H9 (cell line): ENCODE results near the gene FRAS1. TPM values are rescaled to one million over a fixed set of nuclear protein-coding genes. Genes with fewer than 3 reads are reported as not detected.

Experiments
- DNase-seq: peaks from one replicate; pipeline ENCODE4 v3.0.0-alpha.2; 2017
- H2AFZ ChIP-seq: one replicate; pipeline ENCODE4 v1.6.1; 2013; ENCODE audit warnings: mild to moderate bottlenecking, low read length, control low read depth, moderate library complexity
- H2AK5ac ChIP-seq: 2 replicates; pipeline ENCODE4 v1.6.1; 2013; ENCODE audit warnings: low read length, control low read depth, mixed read lengths; ENCODE audit not compliant: insufficient read length
- H2BK120ac ChIP-seq: one replicate; pipeline ENCODE4 v1.6.1; 2013; ENCODE audit warnings: low read depth, mild to moderate bottlenecking, low read length, control low read depth, inconsistent platforms; ENCODE audit not compliant: poor library complexity, severe bottlenecking
- H2BK12ac ChIP-seq: 2 replicates; pipeline ENCODE4 v1.6.1; 2013; ENCODE audit warnings: low read length, control low read depth, mixed read lengths, low read depth; ENCODE audit not compliant: insufficient read length
- H2BK15ac ChIP-seq: 2 replicates; pipeline ENCODE4 v1.6.1; 2013; ENCODE audit warnings: low read depth, low read length, control low read depth
- H2BK20ac ChIP-seq: one replicate; pipeline ENCODE4 v1.6.1; 2013; ENCODE audit warnings: low read depth, mild to moderate bottlenecking, low read length, control low read depth, inconsistent platforms; ENCODE audit not compliant: poor library complexity, severe bottlenecking
- H2BK5ac ChIP-seq: 2 replicates; pipeline ENCODE4 v1.6.1; 2013; ENCODE audit warnings: low read length, control low read depth, mixed read lengths; ENCODE audit not compliant: insufficient read length
- H3K14ac ChIP-seq: 2 replicates; pipeline ENCODE4 v1.6.1; 2013; ENCODE audit warnings: low read length, control low read depth; ENCODE audit not compliant: insufficient read depth
- H3K18ac ChIP-seq: 2 replicates; pipeline ENCODE4 v1.6.1; 2013; ENCODE audit warnings: low read depth, mild to moderate bottlenecking, mixed read lengths, low read length, control low read depth; ENCODE audit not compliant: insufficient read length
- H3K23ac ChIP-seq: 2 replicates; pipeline ENCODE4 v1.6.1; 2013; ENCODE audit warnings: low read length, control low read depth, mixed read lengths, low read depth; ENCODE audit not compliant: insufficient read length
- H3K23me2 ChIP-seq: 2 replicates; pipeline ENCODE4 v1.6.1; 2013; ENCODE audit warnings: low read depth, mild to moderate bottlenecking, mixed read lengths, low read length, control low read depth; ENCODE audit not compliant: insufficient read length, poor library complexity, severe bottlenecking
- H3K27ac ChIP-seq: 2 replicates; pipeline ENCODE4 v1.5.1; 2013; ENCODE audit warnings: low read length, control low read depth, mixed read lengths, low read depth; ENCODE audit not compliant: insufficient read length
- H3K27me3 ChIP-seq: 2 replicates; pipeline ENCODE4 v1.6.1; 2013; ENCODE audit warnings: low read length, control low read depth, inconsistent platforms; ENCODE audit not compliant: insufficient read depth
- H3K4ac ChIP-seq: 2 replicates; pipeline ENCODE4 v1.6.1; 2013; ENCODE audit warnings: low read depth, mild to moderate bottlenecking, control low read depth, inconsistent platforms, low read length, moderate library complexity
- H3K4me1 ChIP-seq: 2 replicates; pipeline ENCODE4 v1.6.1; 2013; ENCODE audit warnings: low read length, control low read depth, inconsistent platforms; ENCODE audit not compliant: insufficient read depth
- H3K4me2 ChIP-seq: 2 replicates; pipeline ENCODE4 v1.6.1; 2013; ENCODE audit warnings: low read length, control low read depth, mixed read lengths; ENCODE audit not compliant: insufficient read length, insufficient read depth
- H3K56ac ChIP-seq: 2 replicates; pipeline ENCODE4 v1.6.1; 2013; ENCODE audit warnings: low read depth, mild to moderate bottlenecking, mixed read lengths, low read length, control low read depth; ENCODE audit not compliant: insufficient read length
- H3K79me1 ChIP-seq: 2 replicates; pipeline ENCODE4 v1.6.1; 2013; ENCODE audit warnings: low read depth, mild to moderate bottlenecking, moderate library complexity, low read length, control low read depth, inconsistent platforms; ENCODE audit not compliant: insufficient read depth, poor library complexity, severe bottlenecking
- H3K79me2 ChIP-seq: 2 replicates; pipeline ENCODE4 v1.6.1; 2013; ENCODE audit warnings: low read length, control low read depth, inconsistent platforms; ENCODE audit not compliant: insufficient read depth
- H3K9ac ChIP-seq: 2 replicates; pipeline ENCODE4 v1.6.1; 2013; ENCODE audit warnings: low read length, control low read depth, mixed read lengths; ENCODE audit not compliant: insufficient read length; ENCODE audit errors: extremely low read depth
- H3K9me3 ChIP-seq: one replicate; pipeline ENCODE4 v1.6.1; 2013; ENCODE audit warnings: low read depth, low read length, inconsistent platforms; ENCODE audit not compliant: control insufficient read depth
- H3T11ph ChIP-seq: one replicate; pipeline ENCODE4 v1.6.1; 2013; ENCODE audit warnings: mild to moderate bottlenecking, low read length, control low read depth, inconsistent platforms
- H4K20me1 ChIP-seq: one replicate; pipeline ENCODE4 v1.6.1; 2013; ENCODE audit not compliant: control insufficient read depth, insufficient read length, insufficient read depth
- H4K5ac ChIP-seq: 2 replicates; pipeline ENCODE4 v1.6.1; 2013; ENCODE audit warnings: low read depth, mild to moderate bottlenecking, mixed read lengths, low read length, control low read depth; ENCODE audit not compliant: insufficient read length
- H4K8ac ChIP-seq: replicated peaks from 2 replicates; pipeline ENCODE4 v1.6.1; 2013; ENCODE audit warnings: low read length, control low read depth, mixed read lengths, low read depth; ENCODE audit not compliant: insufficient read length
- H4K91ac ChIP-seq: 2 replicates; pipeline ENCODE4 v1.6.1; 2013; ENCODE audit warnings: low read depth, mild to moderate bottlenecking, moderate library complexity, mixed read lengths, low read length, control low read depth; ENCODE audit not compliant: insufficient read length
- H3K27ac Mint-ChIP-seq, 3 experiments: 2 replicates in 2 of 3; 3 replicates in 1 of 3; pipeline ENCODE4 v1.8.0; 2020 to 2021; ENCODE audit warnings: mixed read lengths in 3 of 3, mild to moderate bottlenecking in 1 of 3, moderate library complexity in 1 of 3
- H3K27me3 Mint-ChIP-seq: 2 replicates; pipeline ENCODE4 v1.8.0; 2021; ENCODE audit warnings: low read depth, mild to moderate bottlenecking, moderate library complexity, mixed read lengths
- H3K36me3 Mint-ChIP-seq, 3 experiments: 2 replicates in 2 of 3; 3 replicates in 1 of 3; pipeline ENCODE4 v1.8.0; 2020 to 2021; ENCODE audit warnings: low read depth in 3 of 3, mixed read lengths in 3 of 3; ENCODE audit not compliant: insufficient read depth in 1 of 3
- H3K4me1 Mint-ChIP-seq, 2 experiments: 2 replicates each; pipeline ENCODE4 v1.8.0; 2020; ENCODE audit warnings: mixed read lengths in 2 of 2
- H3K4me3 Mint-ChIP-seq, 2 experiments: 2 replicates in 1 of 2; 3 replicates in 1 of 2; pipeline ENCODE4 v1.8.0; 2020 to 2021; ENCODE audit warnings: mild to moderate bottlenecking in 2 of 2, mixed read lengths in 2 of 2, moderate library complexity in 1 of 2
- H3K9me3 Mint-ChIP-seq, 2 experiments: 2 replicates in 1 of 2; 3 replicates in 1 of 2; pipeline ENCODE4 v1.8.0; 2020; ENCODE audit warnings: mild to moderate bottlenecking in 2 of 2, mixed read lengths in 2 of 2, moderate library complexity in 1 of 2
- WGBS: extraction: QIAGEN DNeasy Blood & Tissue Kit; methylation state at CpG from one replicate; pipeline ENCODE4 v1.1.7; 2013; ENCODE audit warnings: missing lambda C conversion rate, low lambda C conversion rate, mixed read lengths; ENCODE audit not compliant: insufficient read length; ENCODE audit errors: extremely low coverage; 5-methylcytosine and 5-hydroxymethylcytosine counted together
- total RNA-seq: library from RNA; stranded (reverse); gene quantifications from 2 replicates; pipeline ENCODE4 v1.2.1, GENCODE V29; 2021
- TF ChIP-seq, protein P1 (sequence below): fragments of 200-600 bp; sonication (generic); conservative IDR thresholded peaks from 3 replicates; pipeline ENCODE4 v1.8.0; 2021; ENCODE audit warnings: antibody characterized with exemption, mild to moderate bottlenecking

FRAS1 gene
- total RNA-seq, 1 experiment from 2014 or later = 58.5 TPM

DNA sequence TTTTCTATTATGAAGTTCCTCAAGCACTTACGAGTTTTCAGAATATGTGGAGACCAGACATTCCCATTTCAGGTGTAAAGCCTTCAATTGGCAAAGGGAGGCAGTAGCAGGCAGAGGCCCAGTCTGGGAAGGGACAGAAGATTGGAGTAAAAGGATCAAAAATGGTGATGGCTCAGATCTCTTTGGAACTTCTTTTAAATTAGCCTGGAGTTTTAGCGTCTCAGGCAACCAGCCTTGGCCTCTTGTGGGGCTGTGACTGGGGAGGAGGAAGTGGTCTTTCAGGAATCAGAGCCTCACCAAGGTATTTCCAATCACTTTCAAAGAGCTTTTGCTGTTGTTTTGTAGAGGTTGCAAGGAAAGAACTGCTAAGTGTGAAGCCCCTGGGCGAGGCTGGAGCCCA, 239.1 kb downstream of the FRAS1 start:
- H3K9me3 ChIP-seq = no peaks in the 10 kb centered on the region
- no peak overlapping the region for H4K8ac ChIP-seq
- H2AFZ ChIP-seq = no peak overlapping the region
- no peak overlapping the region for H3K56ac ChIP-seq
- H2BK12ac ChIP-seq = no peak overlapping the region
- TF ChIP-seq, protein P1, sequence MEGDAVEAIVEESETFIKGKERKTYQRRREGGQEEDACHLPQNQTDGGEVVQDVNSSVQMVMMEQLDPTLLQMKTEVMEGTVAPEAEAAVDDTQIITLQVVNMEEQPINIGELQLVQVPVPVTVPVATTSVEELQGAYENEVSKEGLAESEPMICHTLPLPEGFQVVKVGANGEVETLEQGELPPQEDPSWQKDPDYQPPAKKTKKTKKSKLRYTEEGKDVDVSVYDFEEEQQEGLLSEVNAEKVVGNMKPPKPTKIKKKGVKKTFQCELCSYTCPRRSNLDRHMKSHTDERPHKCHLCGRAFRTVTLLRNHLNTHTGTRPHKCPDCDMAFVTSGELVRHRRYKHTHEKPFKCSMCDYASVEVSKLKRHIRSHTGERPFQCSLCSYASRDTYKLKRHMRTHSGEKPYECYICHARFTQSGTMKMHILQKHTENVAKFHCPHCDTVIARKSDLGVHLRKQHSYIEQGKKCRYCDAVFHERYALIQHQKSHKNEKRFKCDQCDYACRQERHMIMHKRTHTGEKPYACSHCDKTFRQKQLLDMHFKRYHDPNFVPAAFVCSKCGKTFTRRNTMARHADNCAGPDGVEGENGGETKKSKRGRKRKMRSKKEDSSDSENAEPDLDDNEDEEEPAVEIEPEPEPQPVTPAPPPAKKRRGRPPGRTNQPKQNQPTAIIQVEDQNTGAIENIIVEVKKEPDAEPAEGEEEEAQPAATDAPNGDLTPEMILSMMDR = peak; percentile 38; the same call in 2 of the 3 replicates
- no peak overlapping the region for H3K27ac ChIP-seq
- H4K5ac ChIP-seq = no peak overlapping the region
- no peak overlapping the region for H3K23ac ChIP-seq
- H3K14ac ChIP-seq = no peak overlapping the region
- no peak overlapping the region for H2AK5ac ChIP-seq
- H3K23me2 ChIP-seq = no peaks in the 10 kb centered on the region
- H3K18ac ChIP-seq = no peak overlapping the region
- H3K9ac ChIP-seq = peak overlapping the region; percentile 2
- peaks cover 0 to 5% of the 10 kb centered on the region in 2 experiments; a peak in 4 of 5 replicates for H3K9me3 Mint-ChIP-seq
- no peak overlapping the region for H2BK20ac ChIP-seq
- H2BK5ac ChIP-seq = no peak overlapping the region
- no CpG with 5 or more reads among the region's 3 CpGs for WGBS
- no peak overlapping the region for H4K91ac ChIP-seq
- H3K27me3 Mint-ChIP-seq = no peaks in the 10 kb centered on the region
- peaks cover 10 to 13% of the 10 kb centered on the region in 2 experiments for H3K4me1 Mint-ChIP-seq
- no peak for DNase-seq
- no peaks in the 10 kb centered on the region for H4K20me1 ChIP-seq
- no peaks in the 10 kb centered on the region for H3K27me3 ChIP-seq
- no peak overlapping the region for H2BK15ac ChIP-seq
- H3K27ac Mint-ChIP-seq = peak overlapping the region in 2 of 3 experiments; percentile 1 to 74; a peak in 4 of 7 replicates
- no peak overlapping the region for H3T11ph ChIP-seq
- H3K36me3 Mint-ChIP-seq = peaks cover 27 to 29% (median 28%) of the 10 kb centered on the region in 3 experiments
- H3K79me1 ChIP-seq = no peaks in the 10 kb centered on the region
- no peak overlapping the region for H3K4me3 Mint-ChIP-seq
- no peaks in the 10 kb centered on the region for H3K79me2 ChIP-seq
- no peak overlapping the region for H3K4ac ChIP-seq
- H3K4me2 ChIP-seq = no peak overlapping the region
- no peaks in the 10 kb centered on the region for H3K4me1 ChIP-seq
- no peak overlapping the region for H2BK120ac ChIP-seq
